GM18526 (cell line): Measurements from ENCODE around the gene SARS1.

Experiments used
- POLR2A ChIP-seq: IDR thresholded peaks from 3 replicates; pipeline ENCODE4 v1.6.1; 2011; ENCODE audit not compliant: insufficient read length; ENCODE audit errors: extremely low read depth

SARS1 gene

DNA sequence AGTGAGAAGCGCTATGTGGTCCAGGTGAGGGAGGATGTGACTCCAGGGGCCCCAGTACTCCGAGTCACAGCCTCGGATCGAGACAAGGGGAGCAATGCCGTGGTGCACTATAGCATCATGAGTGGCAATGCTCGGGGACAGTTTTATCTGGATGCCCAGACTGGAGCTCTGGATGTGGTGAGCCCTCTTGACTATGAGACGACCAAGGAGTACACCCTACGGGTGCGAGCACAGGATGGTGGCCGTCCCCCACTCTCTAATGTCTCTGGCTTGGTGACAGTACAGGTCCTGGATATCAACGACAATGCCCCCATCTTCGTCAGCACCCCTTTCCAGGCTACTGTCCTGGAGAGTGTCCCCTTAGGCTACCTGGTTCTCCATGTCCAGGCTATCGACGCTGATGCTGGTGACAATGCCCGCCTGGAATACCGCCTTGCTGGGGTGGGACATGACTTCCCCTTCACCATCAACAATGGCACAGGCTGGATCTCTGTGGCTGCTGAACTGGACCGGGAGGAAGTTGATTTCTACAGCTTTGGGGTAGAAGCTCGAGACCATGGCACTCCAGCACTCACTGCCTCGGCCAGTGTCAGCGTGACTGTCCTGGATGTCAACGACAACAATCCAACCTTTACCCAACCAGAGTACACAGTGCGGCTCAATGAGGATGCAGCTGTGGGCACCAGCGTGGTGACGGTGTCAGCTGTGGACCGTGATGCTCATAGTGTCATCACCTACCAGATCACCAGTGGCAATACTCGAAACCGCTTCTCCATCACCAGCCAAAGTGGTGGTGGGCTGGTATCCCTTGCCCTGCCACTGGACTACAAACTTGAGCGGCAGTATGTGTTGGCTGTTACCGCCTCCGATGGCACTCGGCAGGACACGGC lies 37.8 kb downstream of the SARS1 start:
- no peak for TF ChIP-seq POLR2A

DNA sequence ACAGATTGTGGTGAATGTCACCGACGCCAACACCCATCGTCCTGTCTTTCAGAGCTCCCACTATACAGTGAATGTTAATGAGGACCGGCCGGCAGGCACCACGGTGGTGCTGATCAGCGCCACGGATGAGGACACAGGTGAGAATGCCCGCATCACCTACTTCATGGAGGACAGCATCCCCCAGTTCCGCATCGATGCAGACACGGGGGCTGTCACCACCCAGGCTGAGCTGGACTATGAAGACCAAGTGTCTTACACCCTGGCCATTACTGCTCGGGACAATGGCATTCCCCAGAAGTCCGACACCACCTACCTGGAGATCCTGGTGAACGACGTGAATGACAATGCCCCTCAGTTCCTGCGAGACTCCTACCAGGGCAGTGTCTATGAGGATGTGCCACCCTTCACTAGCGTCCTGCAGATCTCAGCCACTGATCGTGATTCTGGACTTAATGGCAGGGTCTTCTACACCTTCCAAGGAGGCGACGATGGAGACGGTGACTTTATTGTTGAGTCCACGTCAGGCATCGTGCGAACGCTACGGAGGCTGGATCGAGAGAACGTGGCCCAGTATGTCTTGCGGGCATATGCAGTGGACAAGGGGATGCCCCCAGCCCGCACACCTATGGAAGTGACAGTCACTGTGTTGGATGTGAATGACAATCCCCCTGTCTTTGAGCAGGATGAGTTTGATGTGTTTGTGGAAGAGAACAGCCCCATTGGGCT lies 38.6 kb downstream of the SARS1 start:
- TF ChIP-seq POLR2A = no peak

DNA sequence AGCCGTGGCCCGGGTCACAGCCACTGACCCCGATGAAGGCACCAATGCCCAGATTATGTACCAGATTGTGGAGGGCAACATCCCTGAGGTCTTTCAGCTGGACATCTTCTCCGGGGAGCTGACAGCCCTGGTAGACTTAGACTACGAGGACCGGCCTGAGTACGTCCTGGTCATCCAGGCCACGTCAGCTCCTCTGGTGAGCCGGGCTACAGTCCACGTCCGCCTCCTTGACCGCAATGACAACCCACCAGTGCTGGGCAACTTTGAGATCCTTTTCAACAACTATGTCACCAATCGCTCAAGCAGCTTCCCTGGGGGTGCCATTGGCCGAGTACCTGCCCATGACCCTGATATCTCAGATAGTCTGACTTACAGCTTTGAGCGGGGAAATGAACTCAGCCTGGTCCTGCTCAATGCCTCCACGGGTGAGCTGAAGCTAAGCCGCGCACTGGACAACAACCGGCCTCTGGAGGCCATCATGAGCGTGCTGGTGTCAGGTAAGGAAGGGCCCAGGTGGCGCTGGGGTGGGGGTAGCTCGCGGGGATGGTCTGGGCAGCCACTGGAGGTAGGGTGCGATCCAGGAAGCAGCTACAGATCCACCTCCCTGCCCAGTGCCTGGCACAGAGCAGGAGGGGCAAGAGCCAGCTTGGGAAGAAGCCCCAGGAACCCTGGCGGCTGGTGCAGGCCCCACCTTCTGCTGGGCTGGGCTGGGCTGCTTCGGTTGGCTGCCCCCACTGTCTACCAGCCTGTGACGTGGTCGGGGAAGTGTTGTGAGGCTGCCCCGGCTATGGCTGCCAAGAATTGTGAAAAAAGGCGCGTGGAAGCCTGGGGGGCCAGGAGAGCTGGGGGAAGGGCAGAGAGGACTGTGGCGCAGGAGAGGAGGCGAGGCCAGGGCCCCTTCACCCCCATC lies 39.4 kb downstream of the SARS1 start:
- no peak for TF ChIP-seq POLR2A

DNA sequence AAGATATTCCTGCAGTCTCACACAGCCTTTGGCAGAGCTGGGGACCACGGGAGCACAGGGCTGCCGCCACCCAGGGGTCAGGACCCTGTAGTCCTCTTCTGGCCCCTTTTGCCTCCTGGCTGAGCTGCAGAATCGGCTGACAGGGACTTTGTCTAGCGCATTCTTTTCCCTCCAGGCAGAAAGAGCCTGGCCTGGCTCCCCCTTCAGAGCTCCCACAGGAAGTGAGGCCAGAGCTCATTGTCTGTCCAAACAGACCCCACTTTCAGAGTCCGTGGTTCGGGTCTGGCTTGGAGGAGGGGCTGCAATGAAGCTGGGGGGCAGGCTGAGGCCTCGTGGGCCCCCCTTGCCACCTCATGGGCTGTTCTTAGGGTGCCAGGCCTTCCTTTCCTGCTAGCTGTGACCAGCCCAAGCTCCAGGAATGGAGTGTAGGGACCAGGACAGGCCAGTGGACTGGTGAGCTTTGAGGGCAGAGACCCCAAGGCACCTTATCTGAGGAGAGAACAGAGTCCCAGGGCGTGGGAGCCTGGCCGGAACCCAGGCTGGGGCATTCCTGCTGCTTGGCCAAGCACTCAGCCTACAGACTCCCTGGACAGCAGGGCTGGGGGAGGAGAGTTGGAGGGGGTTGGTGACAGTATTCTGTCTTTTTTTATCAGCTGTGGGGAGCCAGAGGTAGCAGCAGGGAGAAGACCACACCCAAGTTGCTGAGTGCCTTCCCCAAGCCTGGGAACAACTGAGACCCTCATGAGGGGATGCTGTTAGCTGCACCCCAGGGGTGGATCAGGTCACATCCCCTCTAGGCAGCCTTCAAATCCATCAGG lies 40.3 kb downstream of the SARS1 start:
- TF ChIP-seq POLR2A = no peak

DNA sequence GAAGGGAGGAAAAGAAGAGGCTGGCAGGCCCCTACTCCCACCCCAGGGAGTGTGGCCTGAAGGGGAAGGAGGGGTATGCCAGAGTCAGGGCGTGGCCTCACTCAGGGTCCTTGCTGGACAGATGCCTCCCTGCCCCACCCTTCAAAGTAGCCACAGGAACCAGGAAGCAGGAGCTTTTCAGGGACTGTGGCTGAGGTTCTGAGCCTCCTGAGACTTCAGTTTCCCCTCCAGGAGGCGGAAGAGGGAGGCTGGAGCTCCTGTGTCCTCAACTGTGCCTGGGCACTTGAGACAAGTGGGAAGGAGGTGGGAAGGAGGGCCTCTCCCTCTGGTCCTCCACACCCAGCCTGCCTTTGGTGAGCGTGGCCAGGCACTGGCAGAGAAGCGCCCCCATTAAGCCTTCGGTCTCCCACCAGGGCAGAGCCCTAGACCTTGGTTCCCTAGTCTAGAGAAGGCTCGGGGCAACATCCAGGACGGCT lies 40.9 kb downstream of the SARS1 start:
- TF ChIP-seq POLR2A = no peak

DNA sequence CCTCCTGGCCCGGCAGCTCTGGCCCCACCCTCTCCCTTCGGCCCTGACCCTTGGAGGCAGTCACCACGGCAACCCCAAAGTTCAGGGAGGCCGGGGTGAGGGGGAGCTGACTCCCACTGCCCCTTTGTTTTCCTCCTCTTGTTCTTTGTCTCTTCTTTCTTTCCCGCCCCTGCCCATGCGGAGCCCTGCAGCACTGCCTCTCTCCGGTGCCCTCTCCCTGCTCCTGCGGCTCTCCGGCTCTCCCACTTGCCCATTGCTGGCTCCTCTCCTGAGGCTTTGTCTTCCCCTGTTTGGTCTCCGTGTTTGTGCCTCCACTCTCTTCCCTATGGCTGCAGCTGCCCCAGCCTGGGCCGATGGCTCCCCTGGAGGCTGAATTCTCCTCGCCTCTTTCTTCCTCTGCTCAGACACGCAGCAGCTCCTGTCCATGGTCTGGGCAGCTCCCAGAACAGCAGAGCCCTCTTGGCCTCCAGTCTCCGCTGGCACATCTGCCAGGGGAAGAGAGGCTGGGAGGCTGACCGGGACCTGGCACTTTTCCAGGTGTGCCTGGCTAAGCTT lies 41.5 kb downstream of the SARS1 start:
- no peak for TF ChIP-seq POLR2A

DNA sequence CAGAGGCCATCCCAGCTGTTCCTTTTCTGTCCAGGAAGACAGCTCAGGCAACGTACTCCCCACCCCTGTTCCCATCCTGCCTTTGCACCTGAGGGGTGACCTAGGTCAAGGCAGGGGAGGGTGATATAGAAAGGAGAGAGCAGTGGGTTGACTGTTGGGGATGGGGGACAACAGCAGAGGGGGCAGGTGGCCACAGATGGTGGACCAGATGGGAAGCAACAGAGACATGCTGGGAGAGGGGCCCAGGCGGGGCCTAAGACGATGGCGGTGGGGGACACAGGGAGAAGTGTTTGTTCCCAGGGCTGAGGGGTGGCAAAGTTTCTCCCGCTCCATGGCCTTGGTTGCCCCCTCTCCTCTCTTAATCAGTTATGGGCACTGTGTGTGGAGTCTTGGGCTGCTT lies 42.0 kb downstream of the SARS1 start:
- no peak for TF ChIP-seq POLR2A

DNA sequence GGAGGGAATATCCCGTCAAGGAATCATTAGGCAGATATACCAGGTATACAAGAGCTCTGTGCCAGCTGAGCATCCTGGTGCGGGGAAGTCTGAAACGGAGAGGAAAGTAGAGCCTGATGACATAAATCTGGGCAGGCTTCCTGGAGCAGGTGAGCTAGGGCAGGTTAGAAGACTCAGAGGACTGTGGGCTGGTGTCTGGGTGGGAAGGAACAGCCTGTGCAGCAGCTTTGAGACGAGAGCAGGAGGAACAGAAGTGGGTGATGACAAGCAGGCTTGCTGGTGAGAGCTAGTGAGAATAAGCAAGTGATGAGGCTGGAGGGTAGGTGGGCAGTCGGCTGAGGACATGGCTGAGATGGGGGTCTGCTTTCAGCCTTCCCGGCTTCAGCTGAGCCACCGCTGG lies 42.4 kb downstream of the SARS1 start:
- no peak for TF ChIP-seq POLR2A

DNA sequence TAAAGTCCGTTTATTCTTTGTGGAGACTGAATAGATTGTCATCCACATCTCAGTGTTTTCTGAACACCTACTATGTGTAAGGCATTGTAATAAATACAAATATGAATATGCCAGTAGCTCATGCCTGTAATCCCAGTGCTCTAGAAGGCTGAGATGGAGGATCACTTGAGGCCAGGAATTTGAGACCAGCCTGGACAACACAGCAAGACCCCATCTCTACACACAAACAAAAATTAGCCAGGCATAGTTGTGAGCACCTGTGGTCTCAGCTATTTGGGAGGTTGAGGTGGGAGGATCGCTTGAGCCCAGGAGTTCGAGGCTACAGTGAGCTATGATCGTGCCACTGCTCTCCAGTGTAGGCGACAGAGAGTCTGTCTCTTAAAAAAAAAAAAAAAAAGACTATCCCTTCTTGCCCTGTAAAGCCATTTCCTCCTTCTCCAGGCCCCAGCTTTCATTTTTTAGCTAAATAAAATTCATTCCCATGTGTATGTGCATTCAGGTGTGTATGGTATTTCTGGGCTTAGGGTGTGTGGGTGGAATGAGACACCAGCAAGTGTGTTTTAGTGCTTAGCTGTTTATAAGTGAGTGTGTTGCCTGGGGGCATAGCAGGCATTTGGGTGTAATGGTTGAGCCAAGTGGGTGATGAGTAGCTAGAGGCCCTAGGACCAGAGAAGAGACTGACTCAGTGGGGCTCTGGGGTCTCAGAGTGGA lies 43.4 kb downstream of the SARS1 start:
- TF ChIP-seq POLR2A = no peak

DNA sequence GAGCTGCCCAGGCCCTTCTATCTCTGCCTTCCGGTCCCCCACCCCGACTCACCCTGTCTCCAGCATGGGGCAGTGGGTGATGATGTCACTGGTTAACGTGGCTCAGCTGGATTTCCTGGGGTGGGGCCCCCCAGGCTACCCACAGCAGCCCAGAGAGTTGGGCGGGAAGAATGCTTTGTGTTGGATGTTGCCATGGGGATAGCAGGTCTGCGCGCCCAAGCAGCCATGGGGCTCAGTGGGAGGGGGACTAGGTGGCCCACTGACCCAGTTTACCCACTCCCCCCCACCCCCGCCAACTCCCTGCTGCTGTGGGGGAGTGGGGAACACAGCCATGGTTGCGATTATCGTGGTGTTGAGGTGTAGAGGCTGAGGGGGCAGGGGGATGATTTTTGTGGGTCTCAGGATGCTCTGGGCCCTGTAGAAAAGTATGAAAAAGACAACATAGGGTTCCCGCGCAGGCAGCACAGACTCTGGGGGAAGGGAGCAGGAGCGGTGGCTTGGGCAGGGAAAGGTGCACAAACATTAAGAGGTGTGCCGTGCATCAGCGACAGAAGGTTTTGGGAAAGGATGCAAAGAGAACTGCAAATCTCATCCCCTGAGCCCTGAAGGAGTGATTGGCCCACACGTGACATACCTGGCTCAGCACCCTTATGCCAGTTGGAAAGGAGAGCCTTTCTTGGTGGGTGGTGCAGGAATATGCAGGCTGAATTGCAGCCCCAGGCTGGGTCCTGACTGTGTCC lies 44.1 kb downstream of the SARS1 start:
- no peak for TF ChIP-seq POLR2A

DNA sequence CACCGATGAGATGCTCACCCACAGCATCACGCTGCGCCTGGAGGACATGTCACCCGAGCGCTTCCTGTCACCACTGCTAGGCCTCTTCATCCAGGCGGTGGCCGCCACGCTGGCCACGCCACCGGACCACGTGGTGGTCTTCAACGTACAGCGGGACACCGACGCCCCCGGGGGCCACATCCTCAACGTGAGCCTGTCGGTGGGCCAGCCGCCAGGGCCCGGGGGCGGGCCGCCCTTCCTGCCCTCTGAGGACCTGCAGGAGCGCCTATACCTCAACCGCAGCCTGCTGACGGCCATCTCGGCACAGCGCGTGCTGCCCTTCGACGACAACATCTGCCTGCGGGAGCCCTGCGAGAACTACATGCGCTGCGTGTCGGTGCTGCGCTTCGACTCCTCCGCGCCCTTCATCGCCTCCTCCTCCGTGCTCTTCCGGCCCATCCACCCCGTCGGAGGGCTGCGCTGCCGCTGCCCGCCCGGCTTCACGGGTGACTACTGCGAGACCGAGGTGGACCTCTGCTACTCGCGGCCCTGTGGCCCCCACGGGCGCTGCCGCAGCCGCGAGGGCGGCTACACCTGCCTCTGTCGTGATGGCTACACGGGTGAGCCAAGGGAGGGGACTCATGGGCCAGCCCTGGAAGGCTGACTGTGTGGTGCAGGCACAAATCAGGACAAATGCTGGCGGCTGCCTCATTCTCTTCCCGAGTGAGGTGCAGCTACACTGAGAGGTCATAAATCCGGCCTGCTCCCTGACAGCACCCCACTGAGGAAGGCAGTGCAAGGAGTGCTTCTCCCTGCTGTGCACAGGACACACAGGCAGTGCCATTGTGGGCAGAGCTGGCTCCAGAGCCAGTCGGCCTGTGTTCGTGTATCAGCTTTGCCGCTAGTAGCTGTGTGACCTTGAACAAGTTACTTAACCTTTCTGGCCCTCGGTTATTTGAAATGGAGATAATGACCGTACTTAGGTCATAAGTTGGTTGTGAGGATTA lies 45.1 kb downstream of the SARS1 start:
- no peak for TF ChIP-seq POLR2A
